Caco-2 (cell line): ENCODE results near the gene WNT5B. TPM values are rescaled to one million over a fixed set of nuclear protein-coding genes. Genes with fewer than 3 reads are reported as not detected.

Experiments
- BruUV-seq: library from RNA; stranded (reverse); fragments of 400-500 nt; replicated peaks from 2 replicates; lab custom pipeline; 2021; lab: Mats Ljungman, UMichigan
- CTCF ChIA-PET: fragments of 300-600 bp; sonication (Branson Sonifier 250); formaldehyde crosslinking; loops from one replicate; lab custom pipeline; 2022; ENCODE audit warnings: antibody characterized with exemption; lab: Charles Lee
- POLR2A ChIA-PET: fragments of 300-600 bp; sonication (Branson Sonifier 250); formaldehyde crosslinking; loops from one replicate; lab custom pipeline; 2022; ENCODE audit warnings: antibody characterized with exemption; lab: Charles Lee
- DNase-seq, 2 experiments: peaks; one replicate each; pipeline versions ENCODE4 v3.0.0 to v3.0.0-alpha.2; 2020 to 2022
- H3K27me3 ChIP-seq: replicated peaks from 2 replicates; pipeline ENCODE4 v1.6.0; 2011; ENCODE audit warnings: low read length; ENCODE audit not compliant: control insufficient read depth, insufficient read depth
- H3K36me3 ChIP-seq: 2 replicates; pipeline ENCODE4 v1.5.1; 2011; ENCODE audit warnings: low read length; ENCODE audit not compliant: control insufficient read depth, insufficient read depth
- H3K4me1 ChIP-seq: fragments of 250-450 bp; sonication (Bioruptor Pico); 2 replicates; pipeline ENCODE4 v1.5.1; 2020; ENCODE audit warnings: mild to moderate bottlenecking
- H3K4me3 ChIP-seq: 2 replicates; pipeline ENCODE4 v1.5.1; 2011; ENCODE audit warnings: low read depth, mild to moderate bottlenecking, control low read depth, low read length
- H3K9me3 ChIP-seq: fragments of 250-450 bp; sonication (Bioruptor Pico); 2 replicates; pipeline ENCODE4 v1.5.1; 2020; ENCODE audit warnings: mild to moderate bottlenecking, moderate library complexity
- H3K27ac Mint-ChIP-seq: one replicate; pipeline ENCODE4 v1.8.0; 2022; ENCODE audit warnings: mixed read lengths; ENCODE audit not compliant: unreplicated experiment
- H3K27me3 Mint-ChIP-seq: one replicate; pipeline ENCODE4 v1.8.0; 2022; ENCODE audit warnings: mixed read lengths; ENCODE audit not compliant: insufficient read depth, unreplicated experiment
- H3K36me3 Mint-ChIP-seq: one replicate; pipeline ENCODE4 v1.8.0; 2022; ENCODE audit warnings: mild to moderate bottlenecking, mixed read lengths; ENCODE audit not compliant: insufficient read depth, unreplicated experiment
- H3K4me1 Mint-ChIP-seq: one replicate; pipeline ENCODE4 v1.8.0; 2022; ENCODE audit warnings: low read depth, mixed read lengths; ENCODE audit not compliant: unreplicated experiment
- H3K4me3 Mint-ChIP-seq: one replicate; pipeline ENCODE4 v1.8.0; 2022; ENCODE audit warnings: mild to moderate bottlenecking, moderate library complexity, mixed read lengths; ENCODE audit not compliant: unreplicated experiment
- H3K9me3 Mint-ChIP-seq: one replicate; pipeline ENCODE4 v1.8.0; 2022; ENCODE audit warnings: mixed read lengths; ENCODE audit not compliant: unreplicated experiment
- intact Hi-C: fragments of 100-400 bp; cut with micrococcal nuclease; formaldehyde crosslinking; loops from one replicate; pipeline ENCODE4 v1.10.0; 2022; ENCODE audit not compliant: unreplicated experiment
- total RNA-seq: library from RNA; stranded (reverse); gene quantifications from 2 replicates; pipeline ENCODE4 v1.2.3, GENCODE V29; 2022
- TF ChIP-seq, protein P1 (sequence below), 2 experiments: fragments of 200-600 bp in 1 of 2; IDR thresholded peaks; 1 replicate in 1 of 2; 2 replicates in 1 of 2; pipeline versions ENCODE4 v1.5.1 to v1.8.0; 2011 to 2022; ENCODE audit warnings: antibody characterized with exemption in 1 of 2, control low read depth in 1 of 2, inconsistent platforms in 1 of 2, low read depth in 1 of 2, low read length in 1 of 2, mild to moderate bottlenecking in 1 of 2, moderate library complexity in 1 of 2; ENCODE audit not compliant: insufficient read depth in 1 of 2, severe bottlenecking in 1 of 2, unreplicated experiment in 1 of 2

WNT5B gene
- total RNA-seq, 1 experiment from 2014 or later = 6.9 TPM

DNA sequence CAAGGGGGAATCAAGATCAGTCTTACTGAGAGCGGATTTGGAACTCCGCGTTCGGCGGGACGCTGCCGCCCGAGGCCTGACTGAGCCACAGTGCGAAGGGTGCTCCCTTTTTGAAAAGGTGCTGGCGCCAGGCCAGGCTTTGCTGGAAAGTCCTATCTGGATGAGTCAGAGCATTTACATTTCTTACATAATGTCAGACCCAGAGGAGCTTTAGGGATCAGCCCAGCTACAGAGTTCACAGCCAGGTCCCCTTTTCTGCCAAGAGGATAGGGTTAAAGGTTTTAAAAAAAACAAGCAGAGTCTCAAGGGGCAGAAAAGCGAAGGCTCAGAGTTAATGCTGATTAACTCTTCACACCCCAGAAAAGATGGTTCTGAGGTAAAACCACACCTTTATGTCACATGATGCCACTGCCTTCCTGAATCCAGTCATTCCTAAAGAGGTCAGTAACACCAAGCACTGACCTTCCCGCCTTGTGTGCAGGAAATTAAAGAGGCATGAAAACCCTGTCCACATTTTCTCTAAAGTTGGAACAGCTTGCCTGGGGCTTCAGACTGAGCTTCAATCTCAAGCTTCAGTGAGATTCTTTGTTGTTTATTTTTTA, 22.9 kb upstream of the WNT5B start:
- H3K9me3 ChIP-seq = no peaks in the 10 kb centered on the region
- ChIA-PET CTCF (interaction anchor here (0.5 to 2.4 kb wide), 16 partner anchors 12 to 1035 kb away, joined by 3 to 15 read pairs (median 5); partner anchors contain the start of genes FBXL14, RAD52 and WNT5B), POLR2A (interaction anchor here (1.9 kb wide), 1 partner anchor 11 kb away, joined by 6 read pairs; the partner anchor contains the start of gene FBXL14)
- TF ChIP-seq, protein P1, sequence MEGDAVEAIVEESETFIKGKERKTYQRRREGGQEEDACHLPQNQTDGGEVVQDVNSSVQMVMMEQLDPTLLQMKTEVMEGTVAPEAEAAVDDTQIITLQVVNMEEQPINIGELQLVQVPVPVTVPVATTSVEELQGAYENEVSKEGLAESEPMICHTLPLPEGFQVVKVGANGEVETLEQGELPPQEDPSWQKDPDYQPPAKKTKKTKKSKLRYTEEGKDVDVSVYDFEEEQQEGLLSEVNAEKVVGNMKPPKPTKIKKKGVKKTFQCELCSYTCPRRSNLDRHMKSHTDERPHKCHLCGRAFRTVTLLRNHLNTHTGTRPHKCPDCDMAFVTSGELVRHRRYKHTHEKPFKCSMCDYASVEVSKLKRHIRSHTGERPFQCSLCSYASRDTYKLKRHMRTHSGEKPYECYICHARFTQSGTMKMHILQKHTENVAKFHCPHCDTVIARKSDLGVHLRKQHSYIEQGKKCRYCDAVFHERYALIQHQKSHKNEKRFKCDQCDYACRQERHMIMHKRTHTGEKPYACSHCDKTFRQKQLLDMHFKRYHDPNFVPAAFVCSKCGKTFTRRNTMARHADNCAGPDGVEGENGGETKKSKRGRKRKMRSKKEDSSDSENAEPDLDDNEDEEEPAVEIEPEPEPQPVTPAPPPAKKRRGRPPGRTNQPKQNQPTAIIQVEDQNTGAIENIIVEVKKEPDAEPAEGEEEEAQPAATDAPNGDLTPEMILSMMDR (IDR thresholded peaks at IDR 0.05; ENCODE audit: insufficient read depth in 1 of 2, low read depth in 1 of 2, low read length in 1 of 2, severe bottlenecking in 1 of 2, unreplicated experiment in 1 of 2) = no peak
- peak overlapping the region; percentile 33 for H3K4me3 ChIP-seq
- peak overlapping the region; percentile 74 for H3K4me3 Mint-ChIP-seq
- peak; percentile 89 to 92 for DNase-seq
- H3K4me1 ChIP-seq = peaks cover 9% of the 10 kb centered on the region
- H3K36me3 ChIP-seq = no peaks in the 10 kb centered on the region
- no peaks in the 10 kb centered on the region for H3K27me3 ChIP-seq
- intact Hi-C loops = loop anchor here (1.0 kb wide), 1 partner anchor 23 kb away; the partner anchor contains the start of gene WNT5B
- H3K9me3 Mint-ChIP-seq = no peaks in the 10 kb centered on the region
- H3K27me3 Mint-ChIP-seq = no peaks in the 10 kb centered on the region
- no peaks in the 10 kb centered on the region for H3K36me3 Mint-ChIP-seq
- peak overlapping the region; percentile 85 for H3K27ac Mint-ChIP-seq
- peaks cover 11% of the 10 kb centered on the region for H3K4me1 Mint-ChIP-seq
- BruUV-seq = TSS peak; percentile 57

DNA sequence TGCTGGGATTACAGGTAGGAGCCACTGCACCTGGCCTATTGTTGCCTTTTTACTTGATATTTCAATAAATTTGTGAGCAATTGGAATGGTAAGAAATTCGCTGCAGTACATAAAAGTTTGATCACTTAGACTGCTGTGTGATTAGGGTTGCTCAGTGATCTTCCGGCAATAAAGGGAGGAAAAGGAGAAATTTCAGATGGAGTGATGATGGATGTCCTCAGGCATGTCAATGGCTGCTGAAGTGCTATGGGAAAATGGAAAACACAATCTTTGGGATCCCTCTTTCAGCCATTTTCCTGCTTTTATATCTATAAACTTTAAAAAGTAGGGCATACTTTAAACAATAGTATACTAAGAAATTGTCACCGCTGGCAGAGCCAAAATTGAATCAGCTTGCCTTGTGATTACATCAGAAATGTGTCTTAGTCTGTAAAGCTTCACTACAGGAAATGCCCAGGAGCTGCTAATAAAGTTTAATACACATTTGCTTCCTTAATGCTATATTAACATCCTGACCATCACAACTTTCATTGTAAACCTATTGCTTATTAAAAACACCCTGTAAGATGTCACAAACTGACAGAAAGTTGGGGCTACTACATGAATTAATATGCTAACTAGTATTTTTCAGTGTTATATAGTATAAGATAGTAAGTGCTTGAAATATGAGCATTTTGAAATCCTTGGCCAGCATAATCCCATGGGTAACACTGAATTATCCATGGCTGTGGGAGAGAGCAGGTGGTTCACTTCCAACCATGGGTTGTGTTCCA, 20.9 kb upstream of the WNT5B start:
- H3K27me3 Mint-ChIP-seq = no peaks in the 10 kb centered on the region
- no peaks in the 10 kb centered on the region for H3K36me3 ChIP-seq
- H3K9me3 ChIP-seq = no peaks in the 10 kb centered on the region
- no peaks in the 10 kb centered on the region for H3K27me3 ChIP-seq
- no peaks in the 10 kb centered on the region for H3K36me3 Mint-ChIP-seq
- POLR2A ChIA-PET = no interaction called here
- no peak overlapping the region for H3K27ac Mint-ChIP-seq
- TF ChIP-seq, protein P1 (IDR thresholded peaks at IDR 0.05; ENCODE audit: insufficient read depth in 1 of 2, low read depth in 1 of 2, low read length in 1 of 2, severe bottlenecking in 1 of 2, unreplicated experiment in 1 of 2) = no peak
- H3K4me1 Mint-ChIP-seq = peaks cover 11% of the 10 kb centered on the region
- no TSS peak for BruUV-seq
- no peak for DNase-seq
- no peaks in the 10 kb centered on the region for H3K9me3 Mint-ChIP-seq
- CTCF ChIA-PET = no interaction called here
- intact Hi-C loops = no loop called here
- H3K4me3 ChIP-seq = no peak overlapping the region
- H3K4me3 Mint-ChIP-seq = no peak overlapping the region
- peaks cover 9% of the 10 kb centered on the region for H3K4me1 ChIP-seq

DNA sequence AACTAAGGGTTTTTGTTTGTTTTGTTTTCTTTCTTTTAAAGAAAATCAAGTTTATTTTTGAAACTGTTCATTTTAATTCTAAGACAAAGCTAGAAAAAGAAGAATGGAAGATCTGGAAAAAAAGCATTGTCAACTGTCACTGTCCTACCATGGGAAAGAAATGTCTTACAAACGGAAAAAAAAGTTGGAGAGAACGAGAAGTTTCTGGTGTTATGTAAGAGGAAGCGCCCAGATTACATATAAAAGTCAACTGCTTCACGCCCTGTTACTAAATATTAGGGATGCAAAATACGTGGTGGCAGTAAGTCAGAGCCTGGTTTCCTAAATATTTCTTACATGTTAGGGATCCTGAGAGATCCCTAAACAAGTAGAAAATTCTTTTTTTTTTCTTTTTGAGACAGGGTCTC, 20.3 kb upstream of the WNT5B start:
- H3K4me1 Mint-ChIP-seq = peaks cover 11% of the 10 kb centered on the region
- H3K4me1 ChIP-seq = peaks cover 9% of the 10 kb centered on the region
- H3K4me3 Mint-ChIP-seq = no peak overlapping the region
- H3K4me3 ChIP-seq = no peak overlapping the region
- no peaks in the 10 kb centered on the region for H3K27me3 Mint-ChIP-seq
- POLR2A ChIA-PET = no interaction called here
- no peaks in the 10 kb centered on the region for H3K9me3 Mint-ChIP-seq
- no peaks in the 10 kb centered on the region for H3K9me3 ChIP-seq
- H3K36me3 ChIP-seq = no peaks in the 10 kb centered on the region
- no peaks in the 10 kb centered on the region for H3K36me3 Mint-ChIP-seq
- no peak overlapping the region for H3K27ac Mint-ChIP-seq
- TF ChIP-seq, protein P1 (IDR thresholded peaks at IDR 0.05; ENCODE audit: insufficient read depth in 1 of 2, low read depth in 1 of 2, low read length in 1 of 2, severe bottlenecking in 1 of 2, unreplicated experiment in 1 of 2) = no peak
- intact Hi-C loops = no loop called here
- H3K27me3 ChIP-seq = no peaks in the 10 kb centered on the region
- CTCF ChIA-PET = no interaction called here
- no peak for DNase-seq
- no TSS peak for BruUV-seq
